CD8-positive, alpha-beta memory T cell (primary cell): ENCODE results near the gene RPL19. TPM values are rescaled to one million over a fixed set of nuclear protein-coding genes. Genes with fewer than 3 reads are reported as not detected.
"Not testable (repeated sequence)": the region's sequence is repeated elsewhere in the genome, so short reads cannot be mapped to it uniquely, and the experiment has no call there.

ENCODE experiments used
- CTCF ChIA-PET: fragments of 350-600 bp; sonication (Branson Sonifier 250); formaldehyde crosslinking; loops from one replicate; lab custom pipeline; 2021; ENCODE audit warnings: antibody characterized with exemption; lab: Charles Lee
- POLR2A ChIA-PET: fragments of 350-600 bp; sonication (Branson Sonifier 250); formaldehyde crosslinking; loops from one replicate; lab custom pipeline; 2021; ENCODE audit warnings: antibody characterized with exemption; lab: Charles Lee
- DNase-seq, 5 donors: peaks; one replicate each; pipeline versions ENCODE4 v3.0.0 to v3.0.0-alpha.2; 2020 to 2022; ENCODE audit warnings: mixed read lengths in 1 of 5
- H3K27ac ChIP-seq: one replicate; pipeline ENCODE4 v1.7.0; 2013; ENCODE audit warnings: low read depth, mild to moderate bottlenecking, low read length, moderate library complexity
- H3K27me3 ChIP-seq: 2 replicates; pipeline ENCODE4 v1.7.0; 2013; ENCODE audit warnings: low read length, mild to moderate bottlenecking; ENCODE audit not compliant: insufficient read depth, poor library complexity, severe bottlenecking
- H3K36me3 ChIP-seq: 2 replicates; pipeline ENCODE4 v1.7.0; 2013; ENCODE audit warnings: mild to moderate bottlenecking, low read length, moderate library complexity; ENCODE audit not compliant: insufficient read depth
- H3K4me1 ChIP-seq: 2 replicates; pipeline ENCODE4 v1.7.0; 2013; ENCODE audit warnings: mild to moderate bottlenecking, low read length, moderate library complexity; ENCODE audit not compliant: insufficient read depth
- H3K4me3 ChIP-seq: 2 replicates; pipeline ENCODE4 v1.7.0; 2013; ENCODE audit warnings: mild to moderate bottlenecking, low read length
- H3K9me3 ChIP-seq: 2 replicates; pipeline ENCODE4 v1.7.0; 2013; ENCODE audit warnings: mild to moderate bottlenecking, low read length
- H3K27ac Mint-ChIP-seq, 8 donors: one replicate each; pipeline ENCODE4 v1.8.0; 2020 to 2021; ENCODE audit warnings: mixed read lengths in 8 of 8, mild to moderate bottlenecking in 6 of 8, inconsistent platforms in 3 of 8, moderate library complexity in 3 of 8
- H3K27me3 Mint-ChIP-seq, 2 donors: one replicate each; pipeline ENCODE4 v1.8.0; 2020 to 2021; ENCODE audit warnings: mixed read lengths in 2 of 2, mild to moderate bottlenecking in 1 of 2, moderate library complexity in 1 of 2
- H3K36me3 Mint-ChIP-seq, 3 donors: one replicate each; pipeline ENCODE4 v1.8.0; 2020 to 2021; ENCODE audit warnings: mixed read lengths in 3 of 3, inconsistent platforms in 1 of 3, mild to moderate bottlenecking in 1 of 3
- H3K4me1 Mint-ChIP-seq, 3 donors: one replicate each; pipeline ENCODE4 v1.8.0; 2020 to 2021; ENCODE audit warnings: mixed read lengths in 3 of 3, inconsistent platforms in 1 of 3, mild to moderate bottlenecking in 1 of 3
- H3K4me3 Mint-ChIP-seq, 7 donors: one replicate each; pipeline ENCODE4 v1.8.0; 2020 to 2021; ENCODE audit warnings: mixed read lengths in 7 of 7, mild to moderate bottlenecking in 6 of 7, moderate library complexity in 4 of 7, inconsistent platforms in 2 of 7
- H3K9me3 Mint-ChIP-seq, 5 donors: one replicate each; pipeline ENCODE4 v1.8.0; 2020 to 2022; ENCODE audit warnings: mixed read lengths in 5 of 5, mild to moderate bottlenecking in 3 of 5, moderate library complexity in 2 of 5, inconsistent platforms in 1 of 5
- polyA plus RNA-seq: library from polyadenylated mRNA; unstranded; fragments of 300-500 nt; fragmentation: Illumina TruSeq; gene quantifications from one replicate; pipeline ENCODE4 v1.2.3, GENCODE V29; 2021
- total RNA-seq, 2 experiments: library from RNA; stranded (reverse); gene quantifications; one replicate each; pipeline ENCODE4 v1.2.3, GENCODE V29; 2021

Gene RPL19
- total and polyA plus RNA-seq, 3 experiments from 2014 or later, result 2,939 to 3,093 (median 3,043) TPM

DNA sequence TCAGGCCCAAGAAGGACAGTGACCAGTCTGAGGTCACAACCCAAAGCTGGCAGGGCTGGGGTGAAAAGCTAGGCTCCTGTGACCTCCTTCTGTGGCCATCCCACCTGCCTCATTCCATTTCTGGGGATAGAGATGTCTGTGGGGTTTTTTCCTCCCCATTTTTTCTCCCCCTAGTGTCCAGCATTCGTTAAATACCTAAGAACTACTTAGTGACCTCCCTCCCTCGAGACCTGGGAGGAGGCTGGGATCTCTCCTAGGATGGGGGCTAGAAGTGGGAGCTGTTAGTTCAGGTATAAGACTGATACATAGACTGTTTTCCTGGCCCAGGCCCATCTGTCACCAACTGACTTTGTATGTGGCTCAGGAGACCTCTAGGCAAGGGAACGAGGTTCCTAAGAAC is 46.2 kb downstream of the RPL19 start:
- CTCF ChIA-PET, result interaction anchor here (1.2 to 13.4 kb wide), 5 partner anchors 15 to 459 kb away, joined by 3 to 272 read pairs (median 29); no protein-coding TSS in a partner anchor

DNA sequence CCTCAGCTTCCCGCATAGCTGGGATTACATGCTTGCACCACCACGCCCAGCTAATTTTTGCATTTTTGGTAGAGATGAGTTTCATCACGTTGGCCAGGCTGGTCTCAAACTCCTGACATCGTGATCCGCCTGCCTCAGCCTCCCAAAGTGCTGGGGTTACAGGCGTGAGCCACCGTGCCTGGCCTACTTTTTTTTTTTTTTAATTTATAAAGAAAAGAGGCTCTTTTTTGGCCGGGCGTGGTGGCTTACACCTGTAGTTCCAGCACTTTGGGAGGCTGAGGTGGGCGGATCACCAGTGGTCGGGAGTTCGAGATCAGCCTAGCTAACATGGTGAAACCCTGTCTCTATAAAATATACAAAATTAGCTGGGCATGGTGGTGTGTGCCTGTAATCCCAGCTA is 50.0 kb downstream of the RPL19 start:
- H3K27me3 Mint-ChIP-seq, H3K4me3 Mint-ChIP-seq: not testable (repeated sequence)
- CTCF ChIA-PET, result interaction anchor here (0.7 to 1.6 kb wide), 2 partner anchors 41 to 663 kb away, joined by 3 to 4 read pairs; no protein-coding TSS in a partner anchor

More for the DNA sequence above, 46.2 kb downstream of the RPL19 start:
- Mint-ChIP-seq H3K4me1 (peaks cover 7 to 12% (median 8%) of the 10 kb centered on the region in 3 donors), H3K4me3 (no peak overlapping the region), H3K27me3 (peaks cover 2 to 7% of the 10 kb centered on the region in 2 donors), H3K27ac (peak overlapping the region in 2 of 8 donors; percentile 6 to 66), H3K36me3 (peaks cover 0 to 2% (median 0%) of the 10 kb centered on the region in 3 donors), H3K9me3 (no peaks in the 10 kb centered on the region)
- H3K4me1 ChIP-seq, result peaks cover 8% of the 10 kb centered on the region
- no peak overlapping the region for H3K4me3 ChIP-seq
- POLR2A ChIA-PET, result interaction anchor here (0.5 to 1.0 kb wide), 2 partner anchors 46 to 54 kb away, joined by 3 to 5 read pairs; partner anchors contain the start of gene RPL19
- no peak for DNase-seq
- H3K27ac ChIP-seq, result no peak overlapping the region
- no peaks in the 10 kb centered on the region for H3K9me3 ChIP-seq
- H3K27me3 ChIP-seq, result no peaks in the 10 kb centered on the region
- H3K36me3 ChIP-seq, result no peaks in the 10 kb centered on the region

DNA sequence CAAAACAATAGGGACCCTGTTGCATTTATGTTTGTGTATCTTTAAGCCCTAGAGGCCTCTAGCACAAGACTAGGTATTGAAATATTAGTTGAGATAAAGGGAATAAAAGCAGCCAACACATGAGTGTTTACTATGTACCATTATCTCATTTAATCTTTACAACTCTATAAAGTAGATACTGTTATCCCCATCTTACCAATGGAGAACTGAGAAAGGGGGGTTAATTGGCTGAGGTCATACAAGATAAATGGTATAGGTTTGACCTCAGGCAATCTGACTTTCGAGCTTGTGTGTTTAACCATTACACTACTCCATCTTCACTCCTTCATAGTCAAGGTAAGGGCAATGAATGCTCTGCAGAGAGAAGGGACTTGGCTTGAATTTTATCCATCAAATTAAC is 51.9 kb downstream of the RPL19 start:
- DNase-seq, result no peak
- Histone ChIP-seq H3K27ac (no peak overlapping the region), H3K27me3 (no peaks in the 10 kb centered on the region), H3K9me3 (no peaks in the 10 kb centered on the region), H3K4me1 (no peaks in the 10 kb centered on the region), H3K4me3 (no peak overlapping the region), H3K36me3 (peaks cover 17% of the 10 kb centered on the region)
- no peaks in the 10 kb centered on the region for H3K9me3 Mint-ChIP-seq
- no peak overlapping the region for H3K27ac Mint-ChIP-seq
- H3K4me3 Mint-ChIP-seq, result no peak overlapping the region
- H3K36me3 Mint-ChIP-seq, result peaks cover 0 to 44% (median 18%) of the 10 kb centered on the region in 3 donors
- POLR2A ChIA-PET, result interaction anchor here (0.5 kb wide), 1 partner anchor 52 kb away, joined by 5 read pairs; the partner anchor contains the start of gene RPL19
- no peaks in the 10 kb centered on the region for H3K27me3 Mint-ChIP-seq
- CTCF ChIA-PET, result interaction anchor here (0.6 kb wide), 1 partner anchor 398 kb away, joined by 3 read pairs; no protein-coding TSS in a partner anchor
- no peaks in the 10 kb centered on the region for H3K4me1 Mint-ChIP-seq

More for the DNA sequence above, 50.0 kb downstream of the RPL19 start:
- H3K4me3 ChIP-seq, H3K9me3 ChIP-seq, POLR2A ChIA-PET, H3K27ac Mint-ChIP-seq, H3K4me1 ChIP-seq, H3K27me3 ChIP-seq, H3K9me3 Mint-ChIP-seq, DNase-seq, H3K27ac ChIP-seq, H3K4me1 Mint-ChIP-seq: not testable (repeated sequence)
- peaks cover 14% of the 10 kb centered on the region for H3K36me3 ChIP-seq
- H3K36me3 Mint-ChIP-seq, result peaks cover 0 to 31% (median 16%) of the 10 kb centered on the region in 3 donors

DNA sequence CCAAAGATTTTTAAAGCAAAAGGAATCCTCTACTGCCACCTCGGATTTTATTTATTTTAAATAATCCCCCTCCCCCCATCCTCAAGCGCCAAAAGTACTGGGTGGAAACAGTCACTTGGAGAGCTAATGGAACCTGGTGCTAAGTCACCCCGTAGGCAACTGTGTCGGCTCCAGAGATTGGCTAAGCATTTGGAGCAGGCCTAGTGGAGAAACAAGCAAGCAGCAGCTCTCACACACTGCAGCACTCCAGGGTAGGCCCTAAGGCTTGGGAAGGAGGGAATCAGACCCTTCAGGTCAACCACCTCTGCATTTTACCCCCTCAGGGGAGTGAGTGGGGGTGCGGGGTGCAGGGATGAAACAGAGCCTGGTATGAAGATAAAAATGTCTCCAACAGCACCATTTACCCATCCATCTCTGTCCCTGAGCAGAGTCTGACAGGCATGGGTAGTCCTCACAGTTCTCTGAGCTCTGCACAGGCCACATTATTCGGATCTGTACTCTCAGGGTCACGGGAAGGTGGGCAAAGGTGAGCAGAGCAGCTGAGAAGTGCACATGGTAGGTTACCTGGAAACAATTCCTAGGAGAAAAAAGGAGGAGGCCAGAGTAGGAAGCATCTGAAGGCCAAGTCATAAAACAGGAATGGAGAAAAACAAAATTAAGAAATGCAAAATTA is 52.8 kb downstream of the RPL19 start:
- no peaks in the 10 kb centered on the region for H3K4me1 Mint-ChIP-seq
- peaks cover 24% of the 10 kb centered on the region for H3K36me3 ChIP-seq
- POLR2A ChIA-PET, result no interaction called here
- peaks cover 0 to 53% (median 24%) of the 10 kb centered on the region in 3 donors for H3K36me3 Mint-ChIP-seq
- no peak overlapping the region for H3K27ac ChIP-seq
- H3K27ac Mint-ChIP-seq, result peak overlapping the region in 1 of 8 donors; percentile 23
- H3K4me3 ChIP-seq, result no peak overlapping the region
- no peaks in the 10 kb centered on the region for H3K27me3 ChIP-seq
- H3K9me3 Mint-ChIP-seq, result no peaks in the 10 kb centered on the region
- H3K4me3 Mint-ChIP-seq, result no peak overlapping the region
- H3K9me3 ChIP-seq, result no peaks in the 10 kb centered on the region
- DNase-seq, result no peak
- CTCF ChIA-PET, result interaction anchor here (0.6 to 1.7 kb wide), 2 partner anchors 8 to 399 kb away, joined by 3 to 6 read pairs; no protein-coding TSS in a partner anchor
- no peaks in the 10 kb centered on the region for H3K27me3 Mint-ChIP-seq
- no peaks in the 10 kb centered on the region for H3K4me1 ChIP-seq

Other genes with a start within 250 kb of the RPL19 start
- gene FBXO47, start 232.9 kb upstream of the RPL19 start, total RNA-seq, result not detected
- gene FBXO47, start 232.9 kb upstream of the RPL19 start, polyA plus RNA-seq, result not detected
- gene PLXDC1, start 48.6 kb upstream of the RPL19 start, total RNA-seq, result 1 to 10 TPM; 2.5 to 2.9 TPM
- gene PLXDC1, start 48.6 kb upstream of the RPL19 start, polyA plus RNA-seq, result 10.3 TPM
- gene ARL5C, start 34.1 kb upstream of the RPL19 start, total RNA-seq, result not detected
- not detected for gene ARL5C, start 34.1 kb upstream of the RPL19 start, polyA plus RNA-seq
- 10 to 100 TPM; 10.6 to 12.3 TPM for gene CACNB1, start 2.6 kb upstream of the RPL19 start, total RNA-seq
- 2.7 TPM for gene CACNB1, start 2.6 kb upstream of the RPL19 start, polyA plus RNA-seq
- gene STAC2, start 25.7 kb downstream of the RPL19 start, total RNA-seq, result not detected
- gene STAC2, start 25.7 kb downstream of the RPL19 start, polyA plus RNA-seq, result not detected
- 10 to 100 TPM; 20.9 to 21.4 TPM for gene FBXL20, start 201.3 kb downstream of the RPL19 start, total RNA-seq
- 4.4 TPM for gene FBXL20, start 201.3 kb downstream of the RPL19 start, polyA plus RNA-seq